K562 (cell line): ENCODE data around the gene CNPY3. TPM values are rescaled to one million over a fixed set of nuclear protein-coding genes. Genes with fewer than 3 reads are reported as not detected.

Experiments used
- HDAC8 ChIP-seq: fragments of 450-650 bp; IDR thresholded peaks from 2 replicates; pipeline ENCODE4 v1.6.1; 2016; ENCODE audit warnings: mild to moderate bottlenecking, missing genetic modification characterization, moderate library complexity, missing compliant biosample characterization
- HNRNPK ChIP-seq: fragments of 200-400 bp; formaldehyde crosslinking; IDR thresholded peaks from one replicate; pipeline ENCODE4 v1.6.1; 2018; ENCODE audit warnings: mild to moderate bottlenecking, low read depth, low read length; ENCODE audit not compliant: poor library complexity, severe bottlenecking
- IFI16 ChIP-seq: fragments of 250-450 bp; sonication (Bioruptor Pico); IDR thresholded peaks from 2 replicates; pipeline ENCODE4 v2.1.2; 2022; ENCODE audit warnings: mild to moderate bottlenecking, inconsistent platforms
- JUN ChIP-seq, 2 experiments: sonication (generic) in 1 of 2; formaldehyde crosslinking in 1 of 2; IDR thresholded peaks; 2 replicates each; pipeline versions ENCODE4 v1.6.1 to v1.8.0; 2012 to 2022; ENCODE audit warnings: borderline replicate concordance in 2 of 2, mild to moderate bottlenecking in 2 of 2, improper control_type of control experiment in 1 of 2, low read depth in 1 of 2, low read length in 1 of 2, missing genetic modification reagents in 1 of 2
- JUND ChIP-seq, 2 experiments: IDR thresholded peaks; 2 replicates in 1 of 2; 3 replicates in 1 of 2; pipeline ENCODE4 v1.6.1; 2011; ENCODE audit warnings: borderline replicate concordance in 2 of 2, low read depth in 2 of 2, low read length in 2 of 2, improper control_type of control experiment in 1 of 2, missing biosample characterization in 1 of 2, missing genetic modification characterization in 1 of 2, missing genetic modification reagents in 1 of 2
- MTF1 ChIP-seq: fragments of 250-450 bp; sonication (Bioruptor Pico); IDR thresholded peaks from 2 replicates; pipeline ENCODE4 v1.9.0; 2021; ENCODE audit warnings: moderate library complexity, mild to moderate bottlenecking, inconsistent platforms, borderline replicate concordance
- NFRKB ChIP-seq: fragments of 450-650 bp; IDR thresholded peaks from 2 replicates; pipeline ENCODE4 v1.6.1; 2016; ENCODE audit warnings: low read depth
- PHF8 ChIP-seq: fragments of 200-600 bp; sonication (generic); IDR thresholded peaks from 2 replicates; pipeline ENCODE4 v1.6.1; 2012; ENCODE audit warnings: mixed run types, mild to moderate bottlenecking, inconsistent platforms, low read length, moderate library complexity, borderline replicate concordance
- POLR2H ChIP-seq: IDR thresholded peaks from 2 replicates; pipeline ENCODE4 v1.6.1; 2016; ENCODE audit warnings: missing genetic modification characterization, low read depth, mild to moderate bottlenecking, control low read depth, missing compliant biosample characterization, moderate library complexity
- PRDM10 ChIP-seq: fragments of 450-650 bp; IDR thresholded peaks from 2 replicates; pipeline ENCODE4 v1.6.1; 2018; ENCODE audit not compliant: partially characterized antibody
- SOX6 ChIP-seq: fragments of 450-650 bp; IDR thresholded peaks from 2 replicates; pipeline ENCODE4 v1.6.1; 2014; ENCODE audit warnings: mild to moderate bottlenecking
- TAF1 ChIP-seq: IDR thresholded peaks from 2 replicates; pipeline ENCODE4 v1.6.1; 2011; ENCODE audit warnings: mild to moderate bottlenecking, low read length, moderate library complexity; ENCODE audit not compliant: insufficient read depth, control insufficient read depth, severe bottlenecking; ENCODE audit errors: extremely low read depth
- TAF7 ChIP-seq: fragments of 450-650 bp; IDR thresholded peaks from 2 replicates; pipeline ENCODE4 v1.6.1; 2016; ENCODE audit warnings: missing genetic modification characterization, missing compliant biosample characterization
- ZBTB17 ChIP-seq: fragments of 450-650 bp; formaldehyde crosslinking; IDR thresholded peaks from 2 replicates; pipeline ENCODE4 v1.4.0; 2020; ENCODE audit warnings: mild to moderate bottlenecking
- ZBTB5 ChIP-seq: fragments of 450-650 bp; IDR thresholded peaks from 2 replicates; pipeline ENCODE4 v1.6.1; 2017; ENCODE audit warnings: antibody characterized with exemption
- polyA plus RNA-seq, 8 experiments: library from polyadenylated mRNA; depleted of rRNA in 4 of 8; stranded (reverse) in 5 of 8; unstranded in 3 of 8; fragments of >200 nt; fragmentation: Nextera tagmentation in 2 of 8; fragmentation: Illumina TruSeq in 1 of 8; extraction: Ambion mirVana in 2 of 8; extraction: Trizol in 1 of 8; gene quantifications; 2 replicates each; pipeline versions ENCODE4 v1.2.1 to v1.2.3, GENCODE V29; 2011 to 2014; ENCODE audit warnings: inconsistent platforms in 1 of 8, missing spikeins in 1 of 8
- total RNA-seq, 7 experiments: library from RNA; depleted of rRNA in 6 of 7; stranded (reverse); fragments of >200 nt in 6 of 7; fragmentation: Illumina TruSeq in 2 of 7; extraction: Trizol in 2 of 7; gene quantifications; 2 replicates each; pipeline versions ENCODE4 v1.2.1 to v1.2.3, GENCODE V29; 2011 to 2021; ENCODE audit warnings: low replicate concordance in 1 of 7
- TF ChIP-seq, protein P1 (sequence below), 3 experiments: IDR thresholded peaks in 2 of 3; conservative IDR thresholded peaks in 1 of 3; 2 replicates each; pipeline ENCODE4 v1.5.1; 2011 to 2012; ENCODE audit warnings: low read length in 3 of 3, mild to moderate bottlenecking in 3 of 3, control low read depth in 2 of 3, improper control_type of control experiment in 1 of 3, inconsistent platforms in 1 of 3, low read depth in 1 of 3, mixed read lengths in 1 of 3, moderate library complexity in 1 of 3; ENCODE audit not compliant: insufficient read depth in 2 of 3
- TF ChIP-seq, protein P2 (sequence below): fragments of 450-650 bp; formaldehyde crosslinking; IDR thresholded peaks from 2 replicates; pipeline ENCODE4 v1.4.0; 2022; ENCODE audit warnings: missing genetic modification characterization

CNPY3 gene
- total and polyA plus RNA-seq, 9 of the 15 experiments (the other 6 are each of a cell fraction or from before 2014, with no cell fraction given): 2.4 to 37.4 (median 21.2) TPM

GRCh38 chr6:42929821-42930360, 611 bp downstream of the CNPY3 start (continued):
- TF ChIP-seq ZBTB5 (0 out of 2 replicates have a peak, but pooled peaks have one; percentile 47), PHF8 (peak; percentile 30), JUND (IDR thresholded peaks at IDR 0.05; ENCODE audit: borderline replicate concordance, low read depth, low read length) (peak; percentile 94), JUND (tag; IDR thresholded peaks at IDR 0.05; ENCODE audit: borderline replicate concordance, low read depth, low read length) (peak; percentile 91), HDAC8 (tag) (no peak), PRDM10 (peak; percentile 9), TAF1 (no peak), HNRNPK (no peak), TAF7 (tag) (peak; percentile 26), SOX6 (no peak), POLR2H (no peak), JUN (IDR thresholded peaks at IDR 0.05; ENCODE audit: borderline replicate concordance, low read depth, low read length) (peak; percentile 81), JUN (CRISPR knock-in tag; IDR thresholded peaks at IDR 0.05; ENCODE audit: borderline replicate concordance) (no peak), ZBTB17 (CRISPR knock-in tag) (no peak), IFI16 (CRISPR knock-in tag) (no peak), MTF1 (0 out of 2 replicates have a peak, but pooled peaks have one; percentile 18), NFRKB (peak; percentile 42; the same call in 1 of the 2 replicates)
- TF ChIP-seq, protein P1, sequence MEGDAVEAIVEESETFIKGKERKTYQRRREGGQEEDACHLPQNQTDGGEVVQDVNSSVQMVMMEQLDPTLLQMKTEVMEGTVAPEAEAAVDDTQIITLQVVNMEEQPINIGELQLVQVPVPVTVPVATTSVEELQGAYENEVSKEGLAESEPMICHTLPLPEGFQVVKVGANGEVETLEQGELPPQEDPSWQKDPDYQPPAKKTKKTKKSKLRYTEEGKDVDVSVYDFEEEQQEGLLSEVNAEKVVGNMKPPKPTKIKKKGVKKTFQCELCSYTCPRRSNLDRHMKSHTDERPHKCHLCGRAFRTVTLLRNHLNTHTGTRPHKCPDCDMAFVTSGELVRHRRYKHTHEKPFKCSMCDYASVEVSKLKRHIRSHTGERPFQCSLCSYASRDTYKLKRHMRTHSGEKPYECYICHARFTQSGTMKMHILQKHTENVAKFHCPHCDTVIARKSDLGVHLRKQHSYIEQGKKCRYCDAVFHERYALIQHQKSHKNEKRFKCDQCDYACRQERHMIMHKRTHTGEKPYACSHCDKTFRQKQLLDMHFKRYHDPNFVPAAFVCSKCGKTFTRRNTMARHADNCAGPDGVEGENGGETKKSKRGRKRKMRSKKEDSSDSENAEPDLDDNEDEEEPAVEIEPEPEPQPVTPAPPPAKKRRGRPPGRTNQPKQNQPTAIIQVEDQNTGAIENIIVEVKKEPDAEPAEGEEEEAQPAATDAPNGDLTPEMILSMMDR (IDR thresholded peaks at IDR 0.05 in 2 of 3, conservative IDR thresholded peaks at IDR 0.05 in 1 of 3; ENCODE audit: insufficient read depth in 2 of 3, low read depth in 1 of 3, low read length in 3 of 3): no peak
- TF ChIP-seq, protein P2, sequence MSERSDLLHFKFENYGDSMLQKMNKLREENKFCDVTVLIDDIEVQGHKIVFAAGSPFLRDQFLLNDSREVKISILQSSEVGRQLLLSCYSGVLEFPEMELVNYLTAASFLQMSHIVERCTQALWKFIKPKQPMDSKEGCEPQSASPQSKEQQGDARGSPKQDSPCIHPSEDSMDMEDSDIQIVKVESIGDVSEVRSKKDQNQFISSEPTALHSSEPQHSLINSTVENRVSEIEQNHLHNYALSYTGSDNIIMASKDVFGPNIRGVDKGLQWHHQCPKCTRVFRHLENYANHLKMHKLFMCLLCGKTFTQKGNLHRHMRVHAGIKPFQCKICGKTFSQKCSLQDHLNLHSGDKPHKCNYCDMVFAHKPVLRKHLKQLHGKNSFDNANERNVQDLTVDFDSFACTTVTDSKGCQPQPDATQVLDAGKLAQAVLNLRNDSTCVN: no peak
